PC-3 (cell line): ENCODE results near the gene TNS3. TPM values are rescaled to one million over a fixed set of nuclear protein-coding genes. Genes with fewer than 3 reads are reported as not detected.

ENCODE experiments used
- ATAC-seq: fragments of 200-7000 bp; cut with Tn5 transposase; 2 replicates; pipeline ENCODE4 v1.9.1; 2020; ENCODE audit warnings: mild to moderate bottlenecking, moderate library complexity
- BruUV-seq: library from RNA; stranded (reverse); fragments of 400-500 nt; replicated peaks from 2 replicates; lab custom pipeline; 2021; lab: Mats Ljungman, UMichigan
- CTCF ChIA-PET: fragments of 300-600 bp; sonication (Branson Sonifier 250); formaldehyde crosslinking; loops from one replicate; lab custom pipeline; 2022; ENCODE audit warnings: antibody characterized with exemption; lab: Charles Lee
- POLR2A ChIA-PET: fragments of 300-600 bp; sonication (Branson Sonifier 250); formaldehyde crosslinking; loops from one replicate; lab custom pipeline; 2022; ENCODE audit warnings: antibody characterized with exemption; ENCODE audit not compliant: unreplicated experiment; lab: Charles Lee
- DNase-seq: peaks from one replicate; pipeline ENCODE4 v3.0.0-alpha.2; 2015
- H2AFZ ChIP-seq: fragments of 300-600 bp; sonication (generic); 2 replicates; pipeline ENCODE4 v1.6.0; 2016; ENCODE audit warnings: antibody characterized with exemption, low read length
- H3F3A ChIP-seq: fragments of 300-600 bp; sonication (generic); one replicate; pipeline ENCODE4 v1.6.0; 2017; ENCODE audit warnings: antibody characterized with exemption, low read length, control low read depth, mild to moderate bottlenecking; ENCODE audit not compliant: unreplicated experiment
- H3K27ac ChIP-seq: fragments of 300-600 bp; sonication (generic); 2 replicates; pipeline ENCODE4 v1.5.1; 2016; ENCODE audit warnings: mild to moderate bottlenecking, low read length
- H3K27me3 ChIP-seq: fragments of 300-600 bp; sonication (generic); 2 replicates; pipeline ENCODE4 v1.6.1; 2016; ENCODE audit warnings: low read length, mixed read lengths
- H3K36me3 ChIP-seq: fragments of 300-600 bp; sonication (generic); 2 replicates; pipeline ENCODE4 v1.6.1; 2016; ENCODE audit warnings: low read depth, mixed run types, low read length, mixed read lengths
- H3K4me1 ChIP-seq: fragments of 300-600 bp; sonication (generic); 2 replicates; pipeline ENCODE4 v1.5.1; 2016; ENCODE audit warnings: low read length; ENCODE audit not compliant: insufficient read depth
- H3K4me2 ChIP-seq: fragments of 300-600 bp; sonication (generic); 2 replicates; pipeline ENCODE4 v1.6.0; 2016; ENCODE audit warnings: low read length
- H3K4me3 ChIP-seq: fragments of 300-600 bp; sonication (generic); 2 replicates; pipeline ENCODE4 v1.5.1; 2016; ENCODE audit warnings: mild to moderate bottlenecking, low read length, mixed read lengths
- H3K79me2 ChIP-seq: fragments of 300-600 bp; sonication (generic); 2 replicates; pipeline ENCODE4 v1.6.1; 2017; ENCODE audit warnings: low read length, mixed read lengths
- H3K9ac ChIP-seq: fragments of 300-600 bp; sonication (generic); 2 replicates; pipeline ENCODE4 v1.6.0; 2016; ENCODE audit warnings: mild to moderate bottlenecking, low read length
- H3K9me2 ChIP-seq: fragments of 300-600 bp; sonication (generic); replicated peaks from 2 replicates; pipeline ENCODE4 v1.6.1; 2016; ENCODE audit warnings: mixed run types, low read length, mixed read lengths
- H3K9me3 ChIP-seq: fragments of 300-600 bp; sonication (generic); 2 replicates; pipeline ENCODE4 v1.6.1; 2016; ENCODE audit warnings: low read length, mixed read lengths
- H4K20me1 ChIP-seq: fragments of 300-600 bp; sonication (generic); 2 replicates; pipeline ENCODE4 v1.6.1; 2016; ENCODE audit warnings: low read length, mixed read lengths
- EZH2 ChIP-seq: fragments of 300-600 bp; sonication (generic); IDR thresholded peaks from one replicate; pipeline ENCODE4 v1.6.1; 2017; ENCODE audit warnings: antibody characterized with exemption, mild to moderate bottlenecking, low read length; ENCODE audit not compliant: unreplicated experiment
- EZH2phosphoT487 ChIP-seq: fragments of 300-600 bp; sonication (generic); IDR thresholded peaks from 2 replicates; pipeline ENCODE4 v1.6.1; 2018; ENCODE audit warnings: mild to moderate bottlenecking, antibody characterized with exemption, low read length, borderline replicate concordance
- intact Hi-C: fragments of 100-400 bp; cut with micrococcal nuclease; formaldehyde crosslinking; loops from 2 replicates; pipeline ENCODE4 v1.9.0; 2023
- total RNA-seq: library from RNA; depleted of rRNA; stranded (reverse); fragments of >200 nt; gene quantifications from 2 replicates; pipeline ENCODE4 v1.2.3, GENCODE V29; 2014
- TF ChIP-seq, protein P1 (sequence below): fragments of 300-600 bp; sonication (generic); conservative IDR thresholded peaks from 2 replicates; pipeline ENCODE4 v1.5.1; 2017; ENCODE audit warnings: antibody characterized with exemption, low read depth, mild to moderate bottlenecking, low read length

TNS3 gene
- total RNA-seq, 1 experiment from 2014 or later, result 72.3 TPM

DNA sequence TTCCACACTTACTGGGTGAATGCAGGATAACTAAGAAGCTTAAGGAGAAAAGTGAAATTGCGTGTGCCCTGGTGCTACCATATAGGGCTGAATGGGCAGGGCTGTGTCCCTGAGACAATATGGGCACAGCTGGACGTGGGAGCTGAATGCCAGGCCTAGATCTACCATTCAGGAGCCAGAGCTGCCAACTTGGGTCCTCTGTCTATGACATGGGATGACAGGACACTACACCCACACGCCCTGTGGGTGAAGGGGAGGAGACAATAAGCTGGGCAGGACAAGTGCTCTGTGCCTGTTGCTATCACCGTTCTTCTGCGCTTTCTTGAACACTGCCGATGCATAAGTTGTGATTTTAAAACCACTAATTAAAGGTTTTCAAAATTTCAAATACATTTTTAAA lies 293.9 kb downstream of the TNS3 start:
- Histone ChIP-seq H4K20me1 (no peaks in the 10 kb centered on the region), H3F3A (peaks cover 9% of the 10 kb centered on the region), H3K79me2 (no peaks in the 10 kb centered on the region), H2AFZ (no peak overlapping the region), H3K27me3 (no peaks in the 10 kb centered on the region), H3K4me2 (no peak overlapping the region), H3K9ac (no peak overlapping the region), H3K9me3 (no peaks in the 10 kb centered on the region), H3K9me2 (no peaks in the 10 kb centered on the region), H3K4me1 (peaks cover 41% of the 10 kb centered on the region), H3K27ac (no peak overlapping the region), H3K36me3 (peaks cover 83% of the 10 kb centered on the region), H3K4me3 (no peak overlapping the region)
- BruUV-seq, result no TSS peak
- ChIA-PET CTCF (no interaction called here), POLR2A (no interaction called here)
- DNase-seq (no peak), ATAC-seq (no peak)
- TF ChIP-seq, protein P1, sequence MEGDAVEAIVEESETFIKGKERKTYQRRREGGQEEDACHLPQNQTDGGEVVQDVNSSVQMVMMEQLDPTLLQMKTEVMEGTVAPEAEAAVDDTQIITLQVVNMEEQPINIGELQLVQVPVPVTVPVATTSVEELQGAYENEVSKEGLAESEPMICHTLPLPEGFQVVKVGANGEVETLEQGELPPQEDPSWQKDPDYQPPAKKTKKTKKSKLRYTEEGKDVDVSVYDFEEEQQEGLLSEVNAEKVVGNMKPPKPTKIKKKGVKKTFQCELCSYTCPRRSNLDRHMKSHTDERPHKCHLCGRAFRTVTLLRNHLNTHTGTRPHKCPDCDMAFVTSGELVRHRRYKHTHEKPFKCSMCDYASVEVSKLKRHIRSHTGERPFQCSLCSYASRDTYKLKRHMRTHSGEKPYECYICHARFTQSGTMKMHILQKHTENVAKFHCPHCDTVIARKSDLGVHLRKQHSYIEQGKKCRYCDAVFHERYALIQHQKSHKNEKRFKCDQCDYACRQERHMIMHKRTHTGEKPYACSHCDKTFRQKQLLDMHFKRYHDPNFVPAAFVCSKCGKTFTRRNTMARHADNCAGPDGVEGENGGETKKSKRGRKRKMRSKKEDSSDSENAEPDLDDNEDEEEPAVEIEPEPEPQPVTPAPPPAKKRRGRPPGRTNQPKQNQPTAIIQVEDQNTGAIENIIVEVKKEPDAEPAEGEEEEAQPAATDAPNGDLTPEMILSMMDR, result no peak
- TF ChIP-seq EZH2 (no peak), EZH2phosphoT487 (no peak)
- intact Hi-C loops, result no loop called here

DNA sequence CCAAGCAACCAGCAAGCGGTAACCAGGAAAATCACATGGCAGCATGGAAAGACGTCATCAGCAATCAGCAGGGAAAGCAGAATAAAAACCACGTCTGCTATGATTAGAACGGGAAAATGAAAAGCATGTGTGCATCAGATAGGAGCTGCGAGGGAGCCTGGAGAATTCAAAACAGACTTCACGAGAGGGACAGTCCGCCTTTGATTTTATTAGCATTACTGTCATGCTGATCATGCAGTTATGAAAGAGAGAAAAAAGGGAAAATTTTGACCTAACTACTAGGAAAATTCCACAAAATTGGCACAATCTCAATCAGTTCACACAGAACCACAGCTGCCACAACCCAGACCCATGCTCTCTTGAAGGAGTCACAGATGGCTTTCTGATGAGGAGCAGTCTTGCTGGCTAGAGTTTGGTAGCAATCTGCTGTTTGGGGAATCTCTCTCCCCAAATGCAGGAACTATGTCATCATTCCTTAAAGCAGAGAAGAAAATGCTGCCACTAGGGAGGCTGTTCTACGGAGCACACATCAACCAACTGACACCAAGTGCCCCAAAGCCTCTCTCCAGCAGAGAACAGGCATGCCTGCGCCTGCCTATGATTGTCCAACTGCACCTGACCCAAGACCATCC lies 295.9 kb downstream of the TNS3 start:
- TF ChIP-seq, protein P1, result no peak
- TF ChIP-seq EZH2, result no peak
- TF ChIP-seq EZH2phosphoT487, result no peak
- H3K9me3 ChIP-seq, result no peaks in the 10 kb centered on the region
- H3K36me3 ChIP-seq, result peaks cover 94% of the 10 kb centered on the region
- no peak overlapping the region for H2AFZ ChIP-seq
- POLR2A ChIA-PET, result no interaction called here
- no TSS peak for BruUV-seq
- no peaks in the 10 kb centered on the region for H3K9me2 ChIP-seq
- no peak for ATAC-seq
- intact Hi-C loops, result no loop called here
- no peaks in the 10 kb centered on the region for H4K20me1 ChIP-seq
- no peaks in the 10 kb centered on the region for H3F3A ChIP-seq
- no peaks in the 10 kb centered on the region for H3K79me2 ChIP-seq
- H3K9ac ChIP-seq, result no peak overlapping the region
- peaks cover 21% of the 10 kb centered on the region for H3K4me1 ChIP-seq
- H3K4me3 ChIP-seq, result no peak overlapping the region
- H3K4me2 ChIP-seq, result no peak overlapping the region
- DNase-seq, result no peak
- H3K27me3 ChIP-seq, result no peaks in the 10 kb centered on the region
- no peak overlapping the region for H3K27ac ChIP-seq
- CTCF ChIA-PET, result no interaction called here
